HG02981 (cell line): ENCODE data around the gene SLC14A1.

Source experiments
- ATAC-seq: cut with Tn5 transposase; IDR thresholded peaks from one replicate; pipeline ENCODE4 v1.9.1; 2021; ENCODE audit warnings: mild to moderate bottlenecking, moderate library complexity; ENCODE audit not compliant: unreplicated experiment

The SLC14A1 gene

DNA sequence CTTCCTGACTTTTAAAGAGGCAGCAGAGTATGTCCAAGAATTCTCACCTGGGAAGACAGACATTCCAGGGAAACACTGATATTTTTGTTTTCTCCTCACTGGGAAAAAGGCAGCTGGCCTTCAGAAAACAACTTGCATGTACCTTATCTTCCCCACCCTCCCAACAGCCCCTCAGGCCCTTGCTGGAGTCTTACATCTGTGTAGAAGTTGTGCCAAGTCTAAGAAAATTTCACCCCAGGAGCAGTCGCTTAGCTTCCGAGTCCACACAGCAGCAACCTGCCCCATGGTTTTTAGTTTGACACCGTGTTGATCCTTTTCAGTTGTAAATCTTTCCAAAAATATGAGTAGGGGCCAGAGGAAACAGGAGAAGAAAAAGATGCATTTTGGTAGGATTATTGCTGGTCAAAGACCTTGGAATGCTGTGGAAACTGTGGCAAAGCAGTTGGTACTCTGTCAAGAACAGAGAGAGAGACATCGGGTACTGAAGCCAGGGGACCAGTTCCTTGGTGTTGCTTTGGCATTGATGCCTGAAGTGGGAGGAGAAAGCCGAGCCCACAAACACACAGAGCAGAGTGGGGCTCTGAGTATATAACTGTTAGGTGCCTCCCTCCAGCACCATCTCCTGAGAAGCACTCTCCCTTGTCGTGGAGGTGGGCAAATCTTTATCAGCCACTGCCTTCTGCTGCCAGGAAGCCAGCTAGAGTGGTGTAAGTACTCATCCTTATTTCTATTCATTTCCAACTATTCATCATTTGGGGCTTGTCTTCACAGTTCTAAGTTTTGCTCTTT, at the start of gene SLC14A1:
TSS of gene SLC14A1 (plus strand) at position 615 of the 789 bp plus-strand sequence. CDS start 6,140 bp downstream, outside the sequence.
- no peak for ATAC-seq

DNA sequence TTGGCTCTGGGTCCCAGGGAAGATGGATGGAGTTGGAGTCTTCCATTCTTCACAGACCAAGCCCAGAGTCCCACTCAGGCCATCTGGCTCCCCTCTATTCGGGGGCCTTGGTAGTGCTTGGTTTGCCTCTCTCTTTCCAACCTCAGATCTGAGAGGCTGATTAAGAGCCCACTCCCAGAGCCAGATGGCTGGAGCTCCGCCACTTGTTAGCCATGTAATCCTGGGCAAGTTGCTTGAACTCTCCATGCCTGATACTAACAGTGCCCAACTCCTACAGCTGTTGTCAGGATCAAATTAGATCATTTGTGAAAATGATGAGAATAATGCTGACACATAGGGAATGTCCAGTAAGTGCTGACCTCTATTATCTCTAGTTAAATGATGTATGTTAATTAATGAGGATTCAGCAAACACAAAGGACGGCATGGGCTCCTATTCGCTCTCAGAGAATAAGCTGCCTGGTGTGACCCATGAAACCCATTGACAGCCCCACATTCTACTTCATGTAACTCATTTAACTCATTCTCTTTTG, 46.6 kb upstream of the SLC14A1 start:
- ATAC-seq: no peak

DNA sequence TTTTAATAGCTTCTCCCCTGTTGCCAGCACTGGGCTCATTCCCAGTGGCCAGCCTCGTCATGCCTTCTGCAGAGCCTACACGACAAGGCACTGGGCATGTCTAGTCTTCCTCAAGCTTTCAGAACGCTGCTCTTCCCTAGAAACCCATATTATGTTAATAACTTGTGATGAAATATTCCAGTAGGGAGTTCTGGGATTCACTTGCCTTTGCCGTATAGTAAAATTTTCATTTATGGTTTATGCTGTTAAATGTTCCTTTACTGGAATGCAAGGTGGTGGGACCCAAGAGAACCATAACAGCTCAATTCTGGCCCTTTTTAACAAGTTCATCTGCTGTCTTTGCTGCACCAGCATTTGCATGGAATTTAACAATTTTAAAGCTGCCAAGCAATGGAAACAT, 45.5 kb upstream of the SLC14A1 start:
- ATAC-seq: no peak

DNA sequence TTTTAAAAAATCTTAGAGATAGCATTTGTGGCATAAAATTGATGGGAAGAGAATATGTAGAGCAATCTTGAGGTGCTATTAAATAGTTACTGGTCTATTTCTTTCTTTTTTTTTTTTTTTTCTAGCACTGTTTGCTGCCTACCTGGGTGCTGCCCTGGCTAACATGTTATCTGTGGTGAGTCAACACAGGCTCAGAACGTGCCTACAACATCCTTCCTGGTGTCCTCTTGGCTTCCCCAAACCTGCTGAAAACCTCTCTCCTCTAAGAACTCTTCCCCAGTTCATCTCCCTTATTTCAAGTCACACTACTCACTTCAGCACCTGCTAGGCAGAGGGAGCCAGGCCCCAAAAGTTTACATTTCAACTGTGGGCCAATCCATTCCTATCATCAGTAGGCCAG, 45.1 kb upstream of the SLC14A1 start:
- no peak for ATAC-seq

- no peak for ATAC-seq
Observed at GRCh38 chr18:45680066-45680690, 43.8 kb upstream of the SLC14A1 start.

- no peak for ATAC-seq
Observed at GRCh38 chr18:45682181-45682580, 41.8 kb upstream of the SLC14A1 start.

GRCh38 chr18:45684341-45685115, 39.5 kb upstream of the SLC14A1 start:
- ATAC-seq: no peak

DNA sequence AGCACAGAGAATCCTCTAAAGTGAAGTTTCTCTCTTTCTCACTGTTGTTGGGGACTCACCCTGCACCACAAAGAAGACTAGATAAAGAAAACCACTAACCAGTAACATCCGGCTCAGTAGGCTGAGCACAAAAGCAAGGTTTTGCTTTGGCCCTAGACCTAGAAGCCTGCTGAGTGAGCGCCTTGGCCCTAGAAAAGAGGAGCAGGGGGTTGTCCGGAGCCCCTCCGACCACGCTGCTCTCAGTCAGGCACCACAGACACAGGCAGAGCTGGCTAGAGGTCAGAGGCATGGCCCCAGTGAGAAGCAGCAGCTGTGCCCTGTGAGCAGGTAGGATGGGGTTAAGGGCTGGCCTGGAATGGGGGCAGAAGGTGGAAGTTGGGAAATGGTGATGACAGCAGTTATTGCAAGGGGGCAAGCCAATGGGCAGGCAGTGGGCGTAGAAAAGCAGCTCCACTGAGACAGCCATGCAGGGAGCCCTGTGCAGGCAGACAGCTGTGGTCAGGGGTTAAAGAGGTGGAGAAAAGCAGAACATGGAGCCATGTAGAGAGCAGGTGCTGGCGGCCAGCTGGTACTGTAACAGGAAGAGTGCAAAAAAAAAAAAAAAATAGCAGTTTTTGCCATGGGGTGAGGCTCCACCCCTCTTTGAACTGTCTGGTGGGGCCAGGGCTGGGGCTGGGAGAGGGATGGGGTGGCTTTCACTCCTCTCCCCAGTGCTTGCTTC, 36.9 kb upstream of the SLC14A1 start:
- ATAC-seq: peak; percentile 80

- ATAC-seq: peak; percentile 32
Observed at GRCh38 chr18:45687621-45688020, 36.4 kb upstream of the SLC14A1 start.

- ATAC-seq: no peak
Observed at GRCh38 chr18:45688113-45688512, 35.9 kb upstream of the SLC14A1 start.

DNA sequence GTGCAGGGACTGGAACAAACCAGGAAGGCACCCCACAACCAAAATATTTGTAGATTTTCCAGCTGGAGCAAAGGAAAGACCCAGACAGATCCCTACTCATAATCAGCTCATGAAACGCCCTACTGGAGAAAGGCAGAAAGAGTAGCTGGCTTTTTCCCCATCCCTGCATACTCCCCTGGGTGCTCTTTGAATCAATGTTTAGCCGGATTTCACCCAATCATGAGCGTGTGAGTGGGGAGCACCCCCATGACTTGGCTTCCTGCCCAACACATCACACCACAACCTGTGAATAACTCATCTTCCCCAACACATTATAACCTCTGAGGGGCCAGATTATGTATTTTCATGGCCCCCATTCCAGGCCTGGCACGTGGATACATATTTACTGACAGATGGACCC, 35.1 kb upstream of the SLC14A1 start:
- ATAC-seq: peak; percentile 19

DNA sequence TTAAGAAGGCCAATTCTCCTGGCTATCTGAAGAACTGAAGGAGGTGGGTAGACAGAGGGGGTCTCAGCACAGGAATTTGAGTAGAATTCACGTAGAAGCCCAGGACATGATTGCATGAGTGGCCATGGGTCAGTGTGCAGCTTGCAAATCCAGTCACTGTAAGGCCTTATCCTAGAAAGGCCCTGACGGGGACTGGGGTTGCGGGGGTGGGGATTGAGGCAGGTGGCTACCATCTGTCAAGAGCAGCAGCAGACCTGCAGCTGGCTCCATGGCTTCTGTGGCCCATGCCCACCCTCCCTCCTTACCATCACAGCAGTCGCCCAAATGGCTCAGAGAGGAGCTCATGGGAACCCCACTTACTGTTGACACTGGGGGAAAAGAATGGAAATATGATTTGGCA, 34.6 kb upstream of the SLC14A1 start:
- ATAC-seq: no peak

GRCh38 chr18:45690975-45691815, 32.8 kb upstream of the SLC14A1 start:
- ATAC-seq: no peak

GRCh38 chr18:45691816-45692179, 32.2 kb upstream of the SLC14A1 start:
- no peak for ATAC-seq

GRCh38 chr18:45702708-45703265, 21.2 kb upstream of the SLC14A1 start:
- no peak for ATAC-seq

- no peak for ATAC-seq
Observed at GRCh38 chr18:45708831-45709230, 15.2 kb upstream of the SLC14A1 start.

- no peak for ATAC-seq
Observed at GRCh38 chr18:45712061-45712460, 11.9 kb upstream of the SLC14A1 start.

DNA sequence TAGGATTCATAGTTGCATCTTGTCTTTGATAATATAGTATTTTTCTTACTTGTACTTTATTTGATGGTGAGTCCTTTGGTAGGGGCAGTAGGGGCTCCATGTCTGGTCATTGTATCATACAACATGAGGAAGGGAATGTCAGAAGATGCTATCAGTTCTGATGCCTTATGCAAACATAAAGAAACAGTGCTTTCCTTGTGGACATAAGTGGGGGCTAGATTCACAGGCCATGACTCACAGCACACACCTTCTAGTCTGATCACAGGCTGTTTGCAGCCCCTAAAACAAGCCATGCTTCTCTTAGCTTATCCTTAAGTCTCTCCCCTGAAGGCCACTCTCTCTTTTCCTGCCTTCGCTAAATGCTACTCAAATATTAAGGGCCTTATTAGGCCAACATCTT, 10.7 kb upstream of the SLC14A1 start:
- ATAC-seq: no peak

DNA sequence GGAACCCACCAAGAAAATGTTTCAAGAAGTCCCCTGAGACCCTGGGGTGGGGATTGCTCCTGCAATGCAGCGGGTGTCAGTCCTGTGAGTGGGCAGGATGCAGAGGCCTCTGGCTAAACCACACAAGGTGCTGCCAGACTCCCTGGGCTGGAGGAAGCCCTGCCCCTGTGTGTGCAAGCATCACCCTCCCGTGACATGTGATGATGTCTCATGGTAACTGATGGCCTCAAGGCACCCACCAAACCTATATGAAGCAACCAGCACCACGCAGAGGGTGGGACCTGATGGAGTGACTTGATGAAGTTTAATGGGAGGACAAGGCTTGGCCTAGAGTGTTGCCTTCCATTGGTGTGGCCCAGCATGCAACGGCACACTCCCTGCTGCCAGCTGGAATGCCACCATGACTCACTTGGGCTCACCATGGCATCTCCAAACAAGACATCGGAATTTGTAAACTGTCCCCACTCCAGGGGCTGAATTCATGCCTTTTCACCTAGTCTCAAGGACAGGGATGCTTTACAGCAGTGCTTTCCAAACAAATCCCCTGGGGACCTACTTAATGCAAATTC, 8.7 kb upstream of the SLC14A1 start:
- ATAC-seq: no peak
